Colonic mucosa (tissue), 4 donors: Measurements from ENCODE around the gene GLI3. TPM values are rescaled to one million over a fixed set of nuclear protein-coding genes. Genes with fewer than 3 reads are reported as not detected.

Experiments used
- DNase-seq: peaks from one replicate; pipeline ENCODE4 v3.0.0-alpha.2; 2020
- H3K27ac ChIP-seq: fragments of 200-600 bp; one replicate; pipeline ENCODE4 v1.8.0; 2021
- H3K27me3 ChIP-seq: fragments of 200-600 bp; one replicate; pipeline ENCODE4 v1.8.0; 2021
- H3K36me3 ChIP-seq: fragments of 200-600 bp; one replicate; pipeline ENCODE4 v1.8.0; 2021
- H3K4me1 ChIP-seq: fragments of 200-600 bp; one replicate; pipeline ENCODE4 v1.8.0; 2021; ENCODE audit warnings: mild to moderate bottlenecking
- H3K4me3 ChIP-seq: fragments of 200-600 bp; one replicate; pipeline ENCODE4 v1.8.0; 2021
- H3K9ac ChIP-seq, 2 donors: one replicate each; pipeline ENCODE4 v1.7.0; 2013; ENCODE audit warnings: control low read depth in 2 of 2, low read depth in 2 of 2, low read length in 2 of 2
- H3K9me3 ChIP-seq: fragments of 200-600 bp; one replicate; pipeline ENCODE4 v1.8.0; 2021
- intact Hi-C: fragments of 100-400 bp; cut with DNase I; formaldehyde crosslinking; loops from one replicate; pipeline ENCODE4 v1.14.1; 2022
- total RNA-seq, 2 donors: library from RNA; stranded (reverse); fragmentation: NEBNext Ultra II Directional in 1 of 2; extraction: Animal tissue kit (Norgen Biotek cat#: 25700) in 1 of 2; gene quantifications; one replicate each; pipeline ENCODE4 v1.2.1, GENCODE V29; 2021
- TF ChIP-seq, protein P1 (sequence below): fragments of 200-600 bp; IDR thresholded peaks from one replicate; pipeline ENCODE4 v1.8.0; 2022; ENCODE audit warnings: antibody characterized with exemption, mild to moderate bottlenecking
- donor health status: healthy.
- donor health status: DM: no; HTN: no; CAD: no.
- donor health status: DM: no; HTN: no; CAD: no.

The GLI3 gene
- total RNA-seq, 2 donors from 2014 or later, result 1.8 to 8.0 TPM

DNA sequence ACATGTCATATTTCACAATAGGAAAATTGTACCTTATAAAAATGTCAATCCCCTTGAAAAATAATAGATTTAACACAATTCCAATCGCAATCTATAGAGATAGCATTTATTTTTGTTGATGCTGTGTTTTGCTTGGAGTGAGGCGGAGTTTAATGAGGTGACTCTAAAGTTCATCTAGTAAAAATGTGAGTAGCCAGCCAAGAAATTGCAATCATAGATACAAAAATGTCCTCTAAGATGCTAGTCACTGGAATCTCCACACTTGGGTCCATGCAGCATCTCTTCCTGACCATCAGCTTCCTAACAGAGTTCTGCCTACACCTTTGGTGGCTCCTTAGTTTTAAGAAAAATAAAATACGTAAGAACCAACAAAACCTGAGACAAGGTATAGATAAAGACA is 44.9 kb downstream of the GLI3 start:
- DNase-seq, result no peak
- H3K27ac ChIP-seq, result no peak overlapping the region
- no peaks in the 10 kb centered on the region for H3K27me3 ChIP-seq
- H3K4me3 ChIP-seq, result no peak overlapping the region
- H3K36me3 ChIP-seq, result no peaks in the 10 kb centered on the region
- H3K4me1 ChIP-seq, result no peaks in the 10 kb centered on the region
- intact Hi-C loops, result no loop called here
- no peaks in the 10 kb centered on the region for H3K9me3 ChIP-seq
- no peak overlapping the region for H3K9ac ChIP-seq
- TF ChIP-seq, protein P1, sequence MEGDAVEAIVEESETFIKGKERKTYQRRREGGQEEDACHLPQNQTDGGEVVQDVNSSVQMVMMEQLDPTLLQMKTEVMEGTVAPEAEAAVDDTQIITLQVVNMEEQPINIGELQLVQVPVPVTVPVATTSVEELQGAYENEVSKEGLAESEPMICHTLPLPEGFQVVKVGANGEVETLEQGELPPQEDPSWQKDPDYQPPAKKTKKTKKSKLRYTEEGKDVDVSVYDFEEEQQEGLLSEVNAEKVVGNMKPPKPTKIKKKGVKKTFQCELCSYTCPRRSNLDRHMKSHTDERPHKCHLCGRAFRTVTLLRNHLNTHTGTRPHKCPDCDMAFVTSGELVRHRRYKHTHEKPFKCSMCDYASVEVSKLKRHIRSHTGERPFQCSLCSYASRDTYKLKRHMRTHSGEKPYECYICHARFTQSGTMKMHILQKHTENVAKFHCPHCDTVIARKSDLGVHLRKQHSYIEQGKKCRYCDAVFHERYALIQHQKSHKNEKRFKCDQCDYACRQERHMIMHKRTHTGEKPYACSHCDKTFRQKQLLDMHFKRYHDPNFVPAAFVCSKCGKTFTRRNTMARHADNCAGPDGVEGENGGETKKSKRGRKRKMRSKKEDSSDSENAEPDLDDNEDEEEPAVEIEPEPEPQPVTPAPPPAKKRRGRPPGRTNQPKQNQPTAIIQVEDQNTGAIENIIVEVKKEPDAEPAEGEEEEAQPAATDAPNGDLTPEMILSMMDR, result no peak

DNA sequence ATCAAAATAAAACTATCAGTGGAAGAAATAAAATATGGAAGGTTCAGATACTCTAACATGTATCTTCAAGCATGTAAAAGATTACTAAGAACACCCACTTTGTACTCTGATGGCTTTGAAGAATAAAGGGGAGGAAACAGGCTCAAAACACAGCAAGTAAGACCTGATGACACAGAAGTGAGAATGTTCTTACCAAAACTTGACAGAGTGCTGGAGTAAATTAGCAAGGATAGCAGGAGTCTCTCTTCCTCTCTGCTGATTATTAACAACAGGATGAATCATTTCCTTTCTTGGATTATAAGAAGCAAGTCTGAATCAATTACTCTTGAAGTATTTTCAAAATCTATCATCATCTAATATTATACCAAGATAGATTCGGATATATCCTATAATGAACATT is 47.5 kb downstream of the GLI3 start:
- no peak overlapping the region for H3K27ac ChIP-seq
- H3K36me3 ChIP-seq, result no peaks in the 10 kb centered on the region
- intact Hi-C loops, result no loop called here
- no peak for DNase-seq
- no peak overlapping the region for H3K9ac ChIP-seq
- no peaks in the 10 kb centered on the region for H3K27me3 ChIP-seq
- H3K4me1 ChIP-seq, result no peaks in the 10 kb centered on the region
- no peak overlapping the region for H3K4me3 ChIP-seq
- no peaks in the 10 kb centered on the region for H3K9me3 ChIP-seq
- TF ChIP-seq, protein P1, result no peak

DNA sequence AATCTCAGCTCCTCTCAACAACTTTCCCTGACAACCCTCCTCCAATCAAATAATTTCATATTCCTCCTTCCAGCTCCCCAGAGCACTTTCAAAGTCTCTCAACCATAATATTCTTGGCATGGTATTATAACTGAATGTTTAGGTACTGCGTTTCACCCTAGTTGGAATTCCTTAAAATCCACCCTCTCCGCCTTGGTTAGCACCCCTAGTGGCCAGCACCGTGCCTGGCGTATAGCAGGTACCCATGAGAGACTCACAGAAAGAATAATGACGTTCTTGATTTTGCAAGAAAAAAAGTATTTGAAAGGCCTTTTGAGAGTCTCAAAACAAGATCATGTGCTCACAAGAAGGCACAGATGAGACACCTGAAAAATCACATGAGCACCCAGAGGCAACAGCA is 50.9 kb downstream of the GLI3 start:
- no peaks in the 10 kb centered on the region for H3K4me1 ChIP-seq
- intact Hi-C loops, result no loop called here
- no peaks in the 10 kb centered on the region for H3K36me3 ChIP-seq
- H3K4me3 ChIP-seq, result no peak overlapping the region
- H3K27ac ChIP-seq, result no peak overlapping the region
- H3K9ac ChIP-seq, result no peak overlapping the region
- TF ChIP-seq, protein P1, result no peak
- H3K27me3 ChIP-seq, result no peaks in the 10 kb centered on the region
- no peak for DNase-seq
- H3K9me3 ChIP-seq, result no peaks in the 10 kb centered on the region

DNA sequence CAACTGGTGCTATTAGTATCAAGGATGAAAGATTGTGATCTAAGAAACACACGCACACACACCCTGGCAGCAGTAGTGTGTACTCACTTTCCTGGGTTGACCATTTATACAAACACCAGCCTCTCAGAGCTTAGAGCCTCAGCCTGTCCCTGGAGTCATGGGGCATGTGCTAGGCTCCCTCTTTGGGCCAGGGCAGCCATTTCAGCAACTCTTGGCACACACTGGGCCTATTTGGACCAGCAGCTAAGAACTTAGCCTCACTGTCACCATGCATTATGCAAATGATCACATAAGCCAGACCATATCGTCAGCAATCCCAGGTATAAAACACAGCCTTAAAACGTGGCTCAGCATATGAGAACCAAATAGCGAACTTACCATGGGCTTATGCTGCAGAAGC is 51.3 kb downstream of the GLI3 start:
- no peaks in the 10 kb centered on the region for H3K9me3 ChIP-seq
- intact Hi-C loops, result no loop called here
- no peak for DNase-seq
- no peaks in the 10 kb centered on the region for H3K36me3 ChIP-seq
- no peak overlapping the region for H3K4me3 ChIP-seq
- H3K4me1 ChIP-seq, result no peaks in the 10 kb centered on the region
- TF ChIP-seq, protein P1, result no peak
- no peak overlapping the region for H3K9ac ChIP-seq
- no peaks in the 10 kb centered on the region for H3K27me3 ChIP-seq
- H3K27ac ChIP-seq, result no peak overlapping the region

DNA sequence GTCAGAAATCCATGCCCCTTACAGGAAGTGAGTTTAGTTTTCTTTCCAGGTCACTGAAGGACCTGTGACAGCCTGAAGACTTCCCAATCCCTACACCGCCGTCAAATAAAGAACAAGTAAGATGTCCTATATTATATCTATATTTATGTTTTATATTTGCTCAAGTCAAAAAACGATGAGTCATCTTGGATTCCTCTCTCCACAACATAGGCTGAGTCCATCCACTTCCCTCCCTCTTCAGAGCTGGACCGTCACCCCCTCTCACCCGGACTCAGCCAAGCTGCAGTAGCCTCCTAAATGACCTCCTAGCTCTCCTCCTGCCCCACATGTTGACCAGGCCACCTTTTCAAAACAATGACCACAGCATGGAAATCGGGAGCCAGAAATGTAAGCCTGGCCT is 53.5 kb downstream of the GLI3 start:
- intact Hi-C loops, result no loop called here
- Histone ChIP-seq H3K9ac (no peak overlapping the region), H3K36me3 (no peaks in the 10 kb centered on the region), H3K4me1 (no peaks in the 10 kb centered on the region), H3K4me3 (no peak overlapping the region), H3K27ac (no peak overlapping the region), H3K9me3 (no peaks in the 10 kb centered on the region), H3K27me3 (no peaks in the 10 kb centered on the region)
- DNase-seq, result no peak
- TF ChIP-seq, protein P1, result no peak

DNA sequence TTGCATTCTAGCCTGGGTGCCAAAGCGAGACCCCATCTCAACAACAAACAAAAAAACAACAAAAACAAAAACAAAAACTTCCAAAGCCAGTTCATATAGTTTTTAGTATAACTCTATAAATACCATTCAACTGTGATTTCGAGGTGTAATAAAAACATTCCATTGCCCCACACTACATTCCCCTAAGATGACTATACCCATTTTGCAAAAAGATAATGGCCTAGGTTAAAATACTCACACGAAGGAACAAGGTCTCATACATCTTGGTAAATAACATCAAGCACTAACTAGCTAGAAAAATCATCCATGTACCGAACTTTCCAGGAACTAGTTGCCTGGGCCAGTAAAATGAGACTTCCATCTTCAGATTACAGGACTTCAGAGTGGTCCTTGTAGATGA is 55.4 kb downstream of the GLI3 start:
- intact Hi-C loops, result no loop called here
- Histone ChIP-seq H3K9me3 (no peaks in the 10 kb centered on the region), H3K4me3 (no peak overlapping the region), H3K36me3 (no peaks in the 10 kb centered on the region), H3K27me3 (no peaks in the 10 kb centered on the region), H3K4me1 (no peaks in the 10 kb centered on the region), H3K9ac (no peak overlapping the region), H3K27ac (no peak overlapping the region)
- DNase-seq, result no peak
- TF ChIP-seq, protein P1, result no peak
